Retinal pigment epithelial cell (primary cell): ENCODE measurements around the gene OR52W1.

ENCODE experiments used
- DNase-seq: peaks from one replicate; pipeline ENCODE4 v3.0.0-alpha.2; 2010; ENCODE audit warnings: low read depth
- H3K4me3 ChIP-seq: 2 replicates; pipeline ENCODE4 v1.5.1; 2011; ENCODE audit warnings: mild to moderate bottlenecking, low read length, control low read depth, moderate library complexity
- CTCF ChIP-seq: conservative IDR thresholded peaks from 2 replicates; pipeline ENCODE4 v1.5.1; 2011; ENCODE audit warnings: low read depth, low read length, control low read depth, inconsistent platforms

The OR52W1 gene

GRCh38 chr11:6194065-6194581 lies 4.9 kb upstream of the OR52W1 start:
- DNase-seq: no peak

GRCh38 chr11:6196396-6196795 lies 2.6 kb upstream of the OR52W1 start:
- H3K4me3 ChIP-seq: no peak overlapping the region
- no peak for TF ChIP-seq CTCF
- DNase-seq: no peak

More at GRCh38 chr11:6194065-6194581, 4.9 kb upstream of the OR52W1 start:
- H3K4me3 ChIP-seq: no peak overlapping the region
- TF ChIP-seq CTCF: no peak

- DNase-seq: no peak
- TF ChIP-seq CTCF: no peak
- no peak overlapping the region for H3K4me3 ChIP-seq
Observed at GRCh38 chr11:6197466-6198200, 1.4 kb upstream of the OR52W1 start.

GRCh38 chr11:6200975-6201374 lies 2.0 kb downstream of the OR52W1 start:
- TF ChIP-seq CTCF: no peak
- DNase-seq: no peak
- H3K4me3 ChIP-seq: no peak overlapping the region

GRCh38 chr11:6201481-6201880 lies 2.5 kb downstream of the OR52W1 start:
- no peak overlapping the region for H3K4me3 ChIP-seq
- DNase-seq: no peak
- TF ChIP-seq CTCF: no peak

GRCh38 chr11:6202041-6202440 lies 3.0 kb downstream of the OR52W1 start:
- no peak overlapping the region for H3K4me3 ChIP-seq
- no peak for TF ChIP-seq CTCF
- DNase-seq: no peak

- no peak overlapping the region for H3K4me3 ChIP-seq
- DNase-seq: no peak
- no peak for TF ChIP-seq CTCF
Observed at GRCh38 chr11:6203327-6203726, 4.3 kb downstream of the OR52W1 start.
